PC-3 (cell line): ENCODE results near the gene E2F2.

Source experiments
- CTCF ChIP-seq: fragments of 300-600 bp; sonication (generic); conservative IDR thresholded peaks from 2 replicates; pipeline ENCODE4 v1.5.1; 2017; ENCODE audit warnings: antibody characterized with exemption, low read depth, mild to moderate bottlenecking, low read length
- EZH2phosphoT487 ChIP-seq: fragments of 300-600 bp; sonication (generic); IDR thresholded peaks from 2 replicates; pipeline ENCODE4 v1.6.1; 2018; ENCODE audit warnings: mild to moderate bottlenecking, antibody characterized with exemption, low read length, borderline replicate concordance

GRCh38 chr1:23555986-23556634, 25.1 kb upstream of the E2F2 start:
- TF ChIP-seq CTCF (no peak), EZH2phosphoT487 (no peak)
